Endothelial cell of umbilical vein (primary cell): ENCODE results near the gene MAN2B2. TPM values are rescaled to one million over a fixed set of nuclear protein-coding genes. Genes with fewer than 3 reads are reported as not detected.

Experiments
- BruUV-seq: library from RNA; stranded (reverse); fragments of 400-500 nt; replicated peaks from 2 replicates; lab custom pipeline; 2021; lab: Mats Ljungman, UMichigan
- CTCF ChIA-PET: fragments of 300-600, 350-600 bp; sonication (Branson Sonifier 250); formaldehyde crosslinking; loops from one replicate; lab custom pipeline; 2021; ENCODE audit warnings: antibody characterized with exemption, inconsistent platforms; lab: Charles Lee
- POLR2A ChIA-PET: fragments of 300-600, 350-600 bp; sonication (Branson Sonifier 250); formaldehyde crosslinking; loops from one replicate; lab custom pipeline; 2021; ENCODE audit warnings: antibody characterized with exemption, inconsistent platforms; lab: Charles Lee
- DNase-seq: peaks from one replicate; pipeline ENCODE4 v3.0.0-alpha.2; 2011; ENCODE audit warnings: low read depth, low spot score
- FAIRE-seq: peaks from 2 replicates; lab custom pipeline; 2011; peaks lifted over from hg19 to GRCh38; lab: Jason Lieb, UNC
- H2AFZ ChIP-seq: 2 replicates; pipeline ENCODE4 v1.6.0; 2012; ENCODE audit warnings: low read depth, low read length, control low read depth, inconsistent platforms
- H3K27ac ChIP-seq: 2 replicates; pipeline ENCODE4 v1.5.1; 2011; ENCODE audit warnings: low read depth, mild to moderate bottlenecking, control low read depth, low read length, moderate library complexity; ENCODE audit not compliant: insufficient read depth
- H3K27me3 ChIP-seq, 2 experiments: 2 replicates each; pipeline versions ENCODE4 v1.6.0 to v1.6.1; 2011; ENCODE audit warnings: low read length in 2 of 2, mixed read lengths in 1 of 2; ENCODE audit not compliant: control insufficient read depth in 2 of 2, insufficient read depth in 2 of 2
- H3K36me3 ChIP-seq, 2 experiments: 2 replicates in 1 of 2; 3 replicates in 1 of 2; pipeline ENCODE4 v1.5.1; 2011; ENCODE audit warnings: low read length in 2 of 2, mild to moderate bottlenecking in 1 of 2, moderate library complexity in 1 of 2; ENCODE audit not compliant: control insufficient read depth in 2 of 2, insufficient read depth in 2 of 2; ENCODE audit errors: extremely low read depth in 1 of 2
- H3K4me1 ChIP-seq: 3 replicates; pipeline ENCODE4 v1.5.1; 2011; ENCODE audit warnings: mild to moderate bottlenecking, low read length; ENCODE audit not compliant: control insufficient read depth, insufficient read depth; ENCODE audit errors: extremely low read depth
- H3K4me2 ChIP-seq: 2 replicates; pipeline ENCODE4 v1.6.1; 2011; ENCODE audit warnings: low read length, control low read depth, mixed read lengths; ENCODE audit not compliant: insufficient read depth
- H3K4me3 ChIP-seq, 3 experiments: fragments of 200-600 bp in 1 of 3; sonication (generic), shearing (Covaris generic) in 1 of 3; replicated peaks in 1 of 3; 2 replicates each; pipeline ENCODE4 v1.5.1; 2011 to 2016; ENCODE audit warnings: control low read depth in 3 of 3, low read length in 3 of 3, mild to moderate bottlenecking in 2 of 3, inconsistent platforms in 1 of 3, low read depth in 1 of 3, moderate library complexity in 1 of 3; ENCODE audit not compliant: insufficient read depth in 1 of 3
- H3K79me2 ChIP-seq: 2 replicates; pipeline ENCODE4 v1.6.0; 2012; ENCODE audit warnings: low read length, inconsistent platforms; ENCODE audit not compliant: control insufficient read depth, insufficient read depth
- H3K9ac ChIP-seq: replicated peaks from 2 replicates; pipeline ENCODE3; 2011; ENCODE audit warnings: low read length, control low read depth; ENCODE audit not compliant: insufficient read depth; ENCODE audit errors: extremely low read depth
- H3K9me1 ChIP-seq: replicated peaks from 3 replicates; pipeline ENCODE4 v1.6.0; 2011; ENCODE audit warnings: mild to moderate bottlenecking, low read length; ENCODE audit not compliant: control insufficient read depth, insufficient read depth; ENCODE audit errors: extremely low read depth
- H3K9me3 ChIP-seq: replicated peaks from 2 replicates; pipeline ENCODE4 v1.5.1; 2012; ENCODE audit warnings: low read length, inconsistent platforms; ENCODE audit not compliant: control insufficient read depth, insufficient read depth
- H4K20me1 ChIP-seq: replicated peaks from 2 replicates; pipeline ENCODE3; 2011; ENCODE audit warnings: mild to moderate bottlenecking, low read length; ENCODE audit not compliant: control insufficient read depth, insufficient read depth; ENCODE audit errors: extremely low read depth
- CTCF ChIP-seq, 2 donors: IDR thresholded peaks; 1 replicate in 1 of 2; 2 replicates in 1 of 2; pipeline ENCODE4 v1.5.1; 2011; ENCODE audit warnings: low read length in 2 of 2, mild to moderate bottlenecking in 2 of 2, moderate library complexity in 2 of 2, control low read depth in 1 of 2, inconsistent platforms in 1 of 2, low read depth in 1 of 2; ENCODE audit not compliant: insufficient read depth in 1 of 2; ENCODE audit errors: extremely low read depth in 1 of 2
- EZH2 ChIP-seq: IDR thresholded peaks from 2 replicates; pipeline ENCODE4 v1.6.1; 2012; ENCODE audit warnings: borderline replicate concordance, low read depth, mild to moderate bottlenecking, moderate library complexity, low read length, inconsistent platforms; ENCODE audit not compliant: severe bottlenecking
- FOS ChIP-seq: IDR thresholded peaks from 2 replicates; pipeline ENCODE4 v1.6.1; 2011; ENCODE audit warnings: mild to moderate bottlenecking, low read length, moderate library complexity, borderline replicate concordance; ENCODE audit not compliant: insufficient read depth
- GATA2 ChIP-seq: IDR thresholded peaks from 2 replicates; pipeline ENCODE4 v1.7.0; 2011; ENCODE audit warnings: low read depth, mild to moderate bottlenecking, moderate library complexity, mixed read lengths, low read length; ENCODE audit not compliant: insufficient read length, insufficient read depth
- JUN ChIP-seq: IDR thresholded peaks from 2 replicates; pipeline ENCODE4 v1.6.1; 2011; ENCODE audit warnings: borderline replicate concordance, low read depth; ENCODE audit not compliant: insufficient read length, insufficient read depth
- MAX ChIP-seq: IDR thresholded peaks from 2 replicates; pipeline ENCODE4 v1.6.1; 2011; ENCODE audit not compliant: insufficient read depth, insufficient read length
- MYC ChIP-seq: IDR thresholded peaks from one replicate; pipeline ENCODE4 v1.6.1; 2011; ENCODE audit warnings: mild to moderate bottlenecking, low read depth, low read length
- POLR2A ChIP-seq: IDR thresholded peaks from 2 replicates; pipeline ENCODE4 v1.6.1; 2012; ENCODE audit warnings: low read depth, mild to moderate bottlenecking, control low read depth, low read length
- POLR2AphosphoS5 ChIP-seq: IDR thresholded peaks from 2 replicates; pipeline ENCODE4 v1.6.1; 2012; ENCODE audit warnings: low read depth, mild to moderate bottlenecking, control low read depth, low read length, moderate library complexity; ENCODE audit not compliant: insufficient read depth
- dilution Hi-C: fragments of 300-500 bp; cut with MboI; formaldehyde crosslinking; loops from one replicate; pipeline ENCODE4 v1.15.0; 2019; ENCODE audit warnings: low sequenced_read_pairs; ENCODE audit not compliant: extremely low pct_ligation_motif_present
- intact Hi-C: fragments of 100-400 bp; cut with micrococcal nuclease; formaldehyde crosslinking; loops from one replicate; pipeline ENCODE4 v1.10.0; 2022
- polyA plus RNA-seq, 4 experiments: library from polyadenylated mRNA; depleted of rRNA in 3 of 4; stranded (reverse) in 3 of 4; unstranded in 1 of 4; fragments of >200 nt; gene quantifications; 2 replicates each; pipeline versions ENCODE4 v1.2.1 to v1.2.3, GENCODE V29; 2011 to 2012; ENCODE audit warnings: missing spikeins in 1 of 4
- total RNA-seq: library from RNA; stranded (reverse); gene quantifications from 2 replicates; pipeline ENCODE4 v1.2.3, GENCODE V29; 2021

MAN2B2 gene
- total and polyA plus RNA-seq, 2 donors (not counting 3 experiments of a cell fraction or from before 2014, with no cell fraction given): 15.7 to 25.1 TPM

- H3K9ac ChIP-seq: no peak overlapping the region
- H3K79me2 ChIP-seq: no peaks in the 10 kb centered on the region
- ChIA-PET CTCF (no interaction called here), POLR2A (no interaction called here)
- H3K4me3 ChIP-seq: no peak overlapping the region
- no peak overlapping the region for H3K4me2 ChIP-seq
- H2AFZ ChIP-seq: no peak overlapping the region
- no TSS peak for BruUV-seq
- no peak for FAIRE-seq
- H3K4me1 ChIP-seq: no peaks in the 10 kb centered on the region
- H3K36me3 ChIP-seq: peaks cover 0 to 16% of the 10 kb centered on the region in 2 experiments
- intact Hi-C loops (no loop called here), dilution Hi-C loops (no loop called here)
- no peak for DNase-seq
- H3K27me3 ChIP-seq: no peaks in the 10 kb centered on the region
- H3K9me3 ChIP-seq: no peaks in the 10 kb centered on the region
- TF ChIP-seq POLR2AphosphoS5: no peak
- TF ChIP-seq JUN: no peak
- TF ChIP-seq POLR2A: no peak
- no peak for TF ChIP-seq CTCF (IDR thresholded peaks at IDR 0.05; ENCODE audit: extremely low read depth in 1 of 2, insufficient read depth in 1 of 2, low read depth in 1 of 2, low read length in 2 of 2)
- TF ChIP-seq GATA2: no peak
- TF ChIP-seq FOS: no peak
- no peak for TF ChIP-seq EZH2
- no peak for TF ChIP-seq MAX
- no peak for TF ChIP-seq MYC
- no peaks in the 10 kb centered on the region for H3K9me1 ChIP-seq
- H3K27ac ChIP-seq: no peak overlapping the region
- no peaks in the 10 kb centered on the region for H4K20me1 ChIP-seq
These were observed 43.6 kb downstream of the MAN2B2 start for GRCh38 chr4:6618386-6619115.
